ENCODE data around the gene TMTC1. TPM values are rescaled to one million over a fixed set of nuclear protein-coding genes. Genes with fewer than 3 reads are reported as not detected.

Gene TMTC1
- total and polyA plus RNA-seq, 2 of the 8 experiments (the other 6 are each of a cell fraction or from before 2014, with no cell fraction given) = 15.4 to 20.8 TPM

DNA sequence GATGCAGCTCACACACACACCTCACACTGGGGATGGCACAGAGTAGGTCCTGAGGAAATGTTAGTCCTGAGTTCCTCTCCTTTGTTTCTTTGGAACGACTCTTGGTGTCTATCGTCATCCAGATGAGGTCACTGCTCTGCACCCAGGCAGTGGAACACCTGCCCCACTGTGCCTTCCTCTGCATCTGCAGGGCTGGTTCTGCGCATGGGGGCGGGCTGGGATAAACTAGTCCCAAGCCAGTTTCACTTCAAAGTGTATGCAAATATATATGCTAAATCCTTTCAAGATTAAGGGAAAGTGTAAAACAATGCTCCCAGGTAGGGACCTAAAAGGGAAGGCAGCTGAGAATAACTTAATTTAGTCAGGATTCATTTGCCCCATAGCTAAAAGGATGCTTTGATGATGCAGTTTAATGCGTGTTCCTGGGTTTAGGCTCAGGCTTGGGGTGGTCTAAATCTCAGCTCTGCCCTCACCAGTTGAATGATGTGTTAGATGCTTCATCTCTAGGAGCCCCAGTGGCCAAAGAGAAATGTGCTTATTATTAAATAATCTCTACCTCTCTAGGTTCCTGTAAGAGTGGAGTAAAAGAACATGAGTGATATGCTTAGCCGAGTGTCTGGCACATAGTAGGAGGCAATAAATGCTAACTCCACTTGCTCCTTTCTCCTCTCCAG lies 239.2 kb downstream of the TMTC1 start:
- no peak overlapping the region for H3K23ac ChIP-seq (ENCODE audit: insufficient read length)
- DNase-seq (ENCODE audit: low read depth in 1 of 2, low spot score in 2 of 2) (no peak), FAIRE-seq (no peak)
- no peak overlapping the region for H2BK5ac ChIP-seq (ENCODE audit: low read depth, low read length)
- H3K18ac ChIP-seq (ENCODE audit: extremely low read depth, low read length) = no peak overlapping the region
- 87% methylated on average over 6 of the region's 6 CpGs; no CpG with 5 or more reads in 1 of the 2 experiments for WGBS, 2 experiments (ENCODE audit: extremely low coverage in 1 of 2, insufficient coverage in 1 of 2, insufficient read length in 1 of 2, insufficient replicate concordance in 2 of 2, low coverage in 1 of 2, low lambda C conversion rate in 2 of 2, missing lambda C conversion rate in 1 of 2)
- no peaks in the 10 kb centered on the region for H3K27me3 ChIP-seq (replicated peaks in 1 of 4; ENCODE audit: control insufficient read depth in 3 of 4, extremely low read depth in 1 of 4, insufficient read depth in 3 of 4, low read length in 3 of 4)
- H3K4me3 ChIP-seq (ENCODE audit: extremely low read depth in 1 of 4, insufficient read depth in 2 of 4, low read depth in 3 of 4, low read length in 4 of 4) = no peak overlapping the region
- no peaks in the 10 kb centered on the region for H3K79me2 ChIP-seq (ENCODE audit: control insufficient read depth in 1 of 2, insufficient read depth in 2 of 2, low read length in 2 of 2)
- H3K9me3 ChIP-seq (ENCODE audit: insufficient read depth in 2 of 2, low read depth in 1 of 2, low read length in 1 of 2) = no peaks in the 10 kb centered on the region
- H2BK15ac ChIP-seq (ENCODE audit: low read length) = no peak overlapping the region
- ChIA-PET POLR2A (ENCODE audit: partially characterized antibody) (no interaction called here), CTCF (ENCODE audit: partially characterized antibody) (interaction anchor here (1.0 to 1.2 kb wide), 2 partner anchors 45 to 346 kb away, joined by 3 to 5 read pairs; no protein-coding TSS in a partner anchor)
- H3K14ac ChIP-seq (ENCODE audit: insufficient read length) = no peak overlapping the region
- H3K9ac ChIP-seq (replicated peaks in 1 of 4; ENCODE audit: extremely low read depth in 1 of 4, low read depth in 3 of 4, low read length in 3 of 4) = no peak overlapping the region; a peak in 1 of 7 replicates
- no peak overlapping the region for H3K27ac ChIP-seq (ENCODE audit: low read depth, low read length)
- no peaks in the 10 kb centered on the region for H4K20me1 ChIP-seq (replicated peaks in 1 of 2; ENCODE audit: control insufficient read depth in 1 of 2, insufficient read depth in 2 of 2, low read length in 2 of 2)
- no peak overlapping the region for H3K4me2 ChIP-seq (ENCODE audit: insufficient read depth in 1 of 2, low read depth in 2 of 2, low read length in 2 of 2)
- peaks cover 0 to 9% (median 4%) of the 10 kb centered on the region in 4 experiments; a peak in 4 of 7 replicates for H3K4me1 ChIP-seq (replicated peaks in 1 of 4; ENCODE audit: control insufficient read depth in 3 of 4, insufficient read depth in 4 of 4, low read length in 3 of 4)
- no peak overlapping the region for H2BK20ac ChIP-seq (ENCODE audit: low read length)
- no peak overlapping the region for H3K56ac ChIP-seq (replicated peaks; ENCODE audit: insufficient read length, low read depth, low read length)
- H3K36me3 ChIP-seq (ENCODE audit: control insufficient read depth in 2 of 4, insufficient read depth in 4 of 4, low read length in 3 of 4) = no peaks in the 10 kb centered on the region
- H4K91ac ChIP-seq (replicated peaks; ENCODE audit: insufficient read length, low read length) = no peak overlapping the region
- H4K8ac ChIP-seq (ENCODE audit: extremely low read depth, insufficient read depth, low read length) = no peak overlapping the region
- no peak overlapping the region for H2AFZ ChIP-seq (ENCODE audit: low read length)
- H3K79me1 ChIP-seq (ENCODE audit: low read depth, low read length) = no peaks in the 10 kb centered on the region
- no peaks in the 10 kb centered on the region for H3K23me2 ChIP-seq (ENCODE audit: low read depth, low read length)
- H2AK5ac ChIP-seq (ENCODE audit: low read depth, low read length) = no peak overlapping the region
- no peak overlapping the region for H2BK120ac ChIP-seq (replicated peaks; ENCODE audit: low read depth, low read length)
- no peak overlapping the region for H4K5ac ChIP-seq (ENCODE audit: insufficient read length, low read depth, low read length)
- H2BK12ac ChIP-seq (ENCODE audit: low read depth, low read length) = peak overlapping the region; percentile 82; the same call in 1 of the 2 replicates
- no peak overlapping the region for H3K4ac ChIP-seq (replicated peaks; ENCODE audit: insufficient read length, low read depth, low read length)
- TF ChIP-seq TEAD4 (IDR thresholded peaks at IDR 0.05; ENCODE audit: low read depth, low read length) = no peak
- TF ChIP-seq GABPA (IDR thresholded peaks at IDR 0.05; ENCODE audit: borderline replicate concordance, insufficient read depth, low read length) = no peak
- no peak for TF ChIP-seq TAF7 (optimal IDR thresholded peaks at IDR 0.05; ENCODE audit: borderline replicate concordance, low read depth, low read length)
- TF ChIP-seq FOSL1 (IDR thresholded peaks at IDR 0.05; ENCODE audit: insufficient read depth, low read depth, low read length) = no peak
